H1 (cell line): ENCODE measurements around the gene SIRT7. TPM values are rescaled to one million over a fixed set of nuclear protein-coding genes. Genes with fewer than 3 reads are reported as not detected.
A peak's percentile ranks its signal among the peaks of the same experiment; 100 is the strongest.

ENCODE experiments used
- CREB1 ChIP-seq: IDR thresholded peaks from 2 replicates; pipeline ENCODE4 v1.6.1; 2012; ENCODE audit warnings: inconsistent platforms
- EGR1 ChIP-seq: IDR thresholded peaks from 2 replicates; pipeline ENCODE4 v1.6.1; 2011; ENCODE audit warnings: low read depth, low read length, borderline replicate concordance
- EP300 ChIP-seq, 2 experiments: IDR thresholded peaks; 1 replicate in 1 of 2; 2 replicates in 1 of 2; pipeline ENCODE4 v1.6.1; 2011 to 2012; ENCODE audit warnings: low read depth in 2 of 2, low read length in 2 of 2, mild to moderate bottlenecking in 2 of 2, borderline replicate concordance in 1 of 2, inconsistent platforms in 1 of 2, moderate library complexity in 1 of 2
- FOSL1 ChIP-seq: IDR thresholded peaks from 2 replicates; pipeline ENCODE4 v1.6.1; 2011; ENCODE audit warnings: mild to moderate bottlenecking, low read depth, low read length, moderate library complexity; ENCODE audit not compliant: insufficient read depth
- GABPA ChIP-seq: IDR thresholded peaks from 2 replicates; pipeline ENCODE4 v1.6.1; 2011; ENCODE audit warnings: mild to moderate bottlenecking, low read length, moderate library complexity, borderline replicate concordance; ENCODE audit not compliant: insufficient read depth
- JUN ChIP-seq: IDR thresholded peaks from 2 replicates; pipeline ENCODE4 v1.6.1; 2011; ENCODE audit warnings: low read depth, mild to moderate bottlenecking, improper control_type of control experiment, low read length
- JUND ChIP-seq: IDR thresholded peaks from 2 replicates; pipeline ENCODE4 v1.6.1; 2011; ENCODE audit warnings: mild to moderate bottlenecking, improper control_type of control experiment, low read length
- MAFK ChIP-seq: IDR thresholded peaks from 2 replicates; pipeline ENCODE4 v1.6.1; 2012; ENCODE audit warnings: low read depth, mild to moderate bottlenecking, improper control_type of control experiment, low read length
- PHF8 ChIP-seq: fragments of 200-600 bp; sonication (generic); conservative IDR thresholded peaks from 2 replicates; pipeline ENCODE4 v1.7.1; 2012; ENCODE audit warnings: low read depth, mild to moderate bottlenecking, inconsistent platforms, low read length, moderate library complexity
- SAP30 ChIP-seq: fragments of 300-600 bp; sonication (generic); IDR thresholded peaks from 2 replicates; pipeline ENCODE4 v1.7.1; 2012; ENCODE audit warnings: low read length, moderate library complexity, mild to moderate bottlenecking, inconsistent platforms; ENCODE audit not compliant: insufficient read depth, insufficient replicate concordance
- SIRT6 ChIP-seq: IDR thresholded peaks from one replicate; pipeline ENCODE4 v1.7.1; 2012; ENCODE audit warnings: low read length, inconsistent platforms
- TAF7 ChIP-seq: optimal IDR thresholded peaks from 2 replicates; pipeline ENCODE3; 2011; ENCODE audit warnings: low read depth, mild to moderate bottlenecking, inconsistent platforms, low read length, moderate library complexity, borderline replicate concordance
- ZNF274 ChIP-seq: IDR thresholded peaks from 2 replicates; pipeline ENCODE4 v1.7.0; 2012; ENCODE audit warnings: low read length, borderline replicate concordance; ENCODE audit errors: extremely low read depth
- polyA plus RNA-seq, 7 experiments: library from polyadenylated mRNA; depleted of rRNA in 3 of 7; stranded (reverse) in 5 of 7; unstranded in 2 of 7; fragments of >200 nt in 5 of 7; fragments of 200-250 nt in 2 of 7; gene quantifications; 1 replicate in 5 of 7; 2 replicates in 1 of 7; 4 replicates in 1 of 7; pipeline versions ENCODE4 v1.2.1 to v1.2.3, GENCODE V29; 2011 to 2013; ENCODE audit warnings: missing spikeins in 2 of 7, mixed read lengths in 2 of 7
- total RNA-seq: library from RNA; stranded (reverse); fragmentation: NEBNext Ultra II Directional; extraction: Animal tissue kit (Norgen Biotek cat#: 25700); gene quantifications from 2 replicates; pipeline ENCODE4 v1.2.1, GENCODE V29; 2021
- TF ChIP-seq, protein P1 (sequence below), 3 experiments: IDR thresholded peaks; 1 replicate in 2 of 3; 2 replicates in 1 of 3; pipeline versions ENCODE4 v1.5.1 to v1.6.1; 2011; ENCODE audit warnings: low read length in 3 of 3, mild to moderate bottlenecking in 3 of 3, inconsistent platforms in 2 of 3, low read depth in 1 of 3, moderate library complexity in 1 of 3; ENCODE audit not compliant: insufficient read depth in 1 of 3; ENCODE audit errors: control extremely low read depth in 1 of 3

SIRT7 gene
- total and polyA plus RNA-seq, 2 of the 8 experiments (the other 6 are each of a cell fraction or from before 2014, with no cell fraction given): 5.8 to 16.6 TPM

DNA sequence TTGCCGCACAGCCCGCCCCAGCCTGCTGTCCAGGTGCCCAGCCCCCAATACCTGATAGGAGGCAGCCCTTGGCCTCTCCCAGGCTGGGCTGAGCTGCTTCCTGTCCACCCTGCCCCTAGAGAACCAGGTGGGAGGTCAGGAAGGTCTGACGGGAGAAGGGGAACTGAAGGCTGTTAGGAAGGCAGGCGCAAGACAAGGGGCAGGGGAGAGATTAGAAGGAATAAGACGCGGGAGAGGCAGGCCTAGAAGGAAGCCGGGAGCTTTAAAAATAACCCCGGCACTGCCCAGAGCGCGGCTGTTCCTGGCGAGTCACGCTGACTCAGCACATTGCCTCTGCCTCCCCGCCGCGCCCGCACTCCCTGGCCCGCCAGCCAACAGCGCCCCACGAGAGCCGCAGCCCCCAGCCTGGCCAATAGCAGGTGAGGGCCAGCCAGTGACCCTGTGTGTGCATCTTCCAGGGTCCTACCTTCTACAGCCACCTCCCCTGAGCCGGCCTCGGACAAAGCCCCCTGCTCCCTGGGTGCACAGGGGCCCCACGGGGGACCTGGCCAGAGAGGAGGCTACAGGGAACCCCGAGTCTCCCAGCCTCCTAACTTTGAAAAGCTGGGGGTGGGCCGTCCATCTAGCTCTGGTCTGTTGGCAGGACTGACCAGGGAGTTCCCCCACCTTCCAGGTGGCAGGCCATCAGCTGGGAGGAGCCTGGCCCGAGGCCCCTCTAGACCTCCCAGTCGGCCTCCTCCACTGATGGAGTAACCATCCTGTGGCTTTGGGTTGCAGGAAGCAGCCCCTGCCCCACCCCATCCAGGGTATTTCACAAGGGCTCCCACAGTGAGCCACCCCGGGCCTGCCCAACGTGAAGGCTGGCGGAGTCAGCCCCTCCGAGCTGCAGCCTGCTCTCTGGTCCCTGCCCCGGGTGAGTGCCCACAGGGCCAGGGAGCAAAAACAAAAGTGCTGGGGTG, 5.6 kb upstream of the SIRT7 start (continued):
- TF ChIP-seq SAP30: no peak
- TF ChIP-seq TAF7: no peak
- TF ChIP-seq EP300 (IDR thresholded peaks at IDR 0.05; ENCODE audit: borderline replicate concordance in 1 of 2, low read depth in 2 of 2, low read length in 2 of 2): peak in 1 of 2 experiments; percentile 17; a peak in 1 of 3 replicates
- TF ChIP-seq, protein P1, sequence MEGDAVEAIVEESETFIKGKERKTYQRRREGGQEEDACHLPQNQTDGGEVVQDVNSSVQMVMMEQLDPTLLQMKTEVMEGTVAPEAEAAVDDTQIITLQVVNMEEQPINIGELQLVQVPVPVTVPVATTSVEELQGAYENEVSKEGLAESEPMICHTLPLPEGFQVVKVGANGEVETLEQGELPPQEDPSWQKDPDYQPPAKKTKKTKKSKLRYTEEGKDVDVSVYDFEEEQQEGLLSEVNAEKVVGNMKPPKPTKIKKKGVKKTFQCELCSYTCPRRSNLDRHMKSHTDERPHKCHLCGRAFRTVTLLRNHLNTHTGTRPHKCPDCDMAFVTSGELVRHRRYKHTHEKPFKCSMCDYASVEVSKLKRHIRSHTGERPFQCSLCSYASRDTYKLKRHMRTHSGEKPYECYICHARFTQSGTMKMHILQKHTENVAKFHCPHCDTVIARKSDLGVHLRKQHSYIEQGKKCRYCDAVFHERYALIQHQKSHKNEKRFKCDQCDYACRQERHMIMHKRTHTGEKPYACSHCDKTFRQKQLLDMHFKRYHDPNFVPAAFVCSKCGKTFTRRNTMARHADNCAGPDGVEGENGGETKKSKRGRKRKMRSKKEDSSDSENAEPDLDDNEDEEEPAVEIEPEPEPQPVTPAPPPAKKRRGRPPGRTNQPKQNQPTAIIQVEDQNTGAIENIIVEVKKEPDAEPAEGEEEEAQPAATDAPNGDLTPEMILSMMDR (IDR thresholded peaks at IDR 0.05; ENCODE audit: control extremely low read depth in 1 of 3, insufficient read depth in 1 of 3, low read depth in 1 of 3, low read length in 3 of 3): no peak
- TF ChIP-seq JUN: no peak
- no peak for TF ChIP-seq ZNF274
- TF ChIP-seq EGR1: no peak
- TF ChIP-seq CREB1: no peak
- TF ChIP-seq JUND: no peak
- peak; percentile 64; the same call in 1 of the 2 replicates for TF ChIP-seq GABPA
- TF ChIP-seq SIRT6: no peak
- peak; percentile 98 for TF ChIP-seq MAFK
- no peak for TF ChIP-seq PHF8
- TF ChIP-seq FOSL1: no peak
